H9 (cell line): ENCODE measurements around the gene DDIAS. TPM values are rescaled to one million over a fixed set of nuclear protein-coding genes. Genes with fewer than 3 reads are reported as not detected.
A peak's percentile ranks its signal among the peaks of the same experiment; 100 is the strongest.

ENCODE experiments used
- DNase-seq: peaks from one replicate; pipeline ENCODE4 v3.0.0-alpha.2; 2017
- H2AFZ ChIP-seq: one replicate; pipeline ENCODE4 v1.6.1; 2013; ENCODE audit warnings: mild to moderate bottlenecking, low read length, control low read depth, moderate library complexity
- H2AK5ac ChIP-seq: 2 replicates; pipeline ENCODE4 v1.6.1; 2013; ENCODE audit warnings: low read length, control low read depth, mixed read lengths; ENCODE audit not compliant: insufficient read length
- H2BK120ac ChIP-seq: one replicate; pipeline ENCODE4 v1.6.1; 2013; ENCODE audit warnings: low read depth, mild to moderate bottlenecking, low read length, control low read depth, inconsistent platforms; ENCODE audit not compliant: poor library complexity, severe bottlenecking
- H2BK12ac ChIP-seq: 2 replicates; pipeline ENCODE4 v1.6.1; 2013; ENCODE audit warnings: low read length, control low read depth, mixed read lengths, low read depth; ENCODE audit not compliant: insufficient read length
- H2BK15ac ChIP-seq: 2 replicates; pipeline ENCODE4 v1.6.1; 2013; ENCODE audit warnings: low read depth, low read length, control low read depth
- H2BK20ac ChIP-seq: one replicate; pipeline ENCODE4 v1.6.1; 2013; ENCODE audit warnings: low read depth, mild to moderate bottlenecking, low read length, control low read depth, inconsistent platforms; ENCODE audit not compliant: poor library complexity, severe bottlenecking
- H2BK5ac ChIP-seq: 2 replicates; pipeline ENCODE4 v1.6.1; 2013; ENCODE audit warnings: low read length, control low read depth, mixed read lengths; ENCODE audit not compliant: insufficient read length
- H3K14ac ChIP-seq: 2 replicates; pipeline ENCODE4 v1.6.1; 2013; ENCODE audit warnings: low read length, control low read depth; ENCODE audit not compliant: insufficient read depth
- H3K18ac ChIP-seq: 2 replicates; pipeline ENCODE4 v1.6.1; 2013; ENCODE audit warnings: low read depth, mild to moderate bottlenecking, mixed read lengths, low read length, control low read depth; ENCODE audit not compliant: insufficient read length
- H3K23ac ChIP-seq: 2 replicates; pipeline ENCODE4 v1.6.1; 2013; ENCODE audit warnings: low read length, control low read depth, mixed read lengths, low read depth; ENCODE audit not compliant: insufficient read length
- H3K23me2 ChIP-seq: 2 replicates; pipeline ENCODE4 v1.6.1; 2013; ENCODE audit warnings: low read depth, mild to moderate bottlenecking, mixed read lengths, low read length, control low read depth; ENCODE audit not compliant: insufficient read length, poor library complexity, severe bottlenecking
- H3K27ac ChIP-seq: 2 replicates; pipeline ENCODE4 v1.5.1; 2013; ENCODE audit warnings: low read length, control low read depth, mixed read lengths, low read depth; ENCODE audit not compliant: insufficient read length
- H3K27me3 ChIP-seq: 2 replicates; pipeline ENCODE4 v1.6.1; 2013; ENCODE audit warnings: low read length, control low read depth, inconsistent platforms; ENCODE audit not compliant: insufficient read depth
- H3K4ac ChIP-seq: 2 replicates; pipeline ENCODE4 v1.6.1; 2013; ENCODE audit warnings: low read depth, mild to moderate bottlenecking, control low read depth, inconsistent platforms, low read length, moderate library complexity
- H3K4me1 ChIP-seq: 2 replicates; pipeline ENCODE4 v1.6.1; 2013; ENCODE audit warnings: low read length, control low read depth, inconsistent platforms; ENCODE audit not compliant: insufficient read depth
- H3K4me2 ChIP-seq: 2 replicates; pipeline ENCODE4 v1.6.1; 2013; ENCODE audit warnings: low read length, control low read depth, mixed read lengths; ENCODE audit not compliant: insufficient read length, insufficient read depth
- H3K56ac ChIP-seq: 2 replicates; pipeline ENCODE4 v1.6.1; 2013; ENCODE audit warnings: low read depth, mild to moderate bottlenecking, mixed read lengths, low read length, control low read depth; ENCODE audit not compliant: insufficient read length
- H3K79me1 ChIP-seq: 2 replicates; pipeline ENCODE4 v1.6.1; 2013; ENCODE audit warnings: low read depth, mild to moderate bottlenecking, moderate library complexity, low read length, control low read depth, inconsistent platforms; ENCODE audit not compliant: insufficient read depth, poor library complexity, severe bottlenecking
- H3K79me2 ChIP-seq: 2 replicates; pipeline ENCODE4 v1.6.1; 2013; ENCODE audit warnings: low read length, control low read depth, inconsistent platforms; ENCODE audit not compliant: insufficient read depth
- H3K9ac ChIP-seq: 2 replicates; pipeline ENCODE4 v1.6.1; 2013; ENCODE audit warnings: low read length, control low read depth, mixed read lengths; ENCODE audit not compliant: insufficient read length; ENCODE audit errors: extremely low read depth
- H3K9me3 ChIP-seq: one replicate; pipeline ENCODE4 v1.6.1; 2013; ENCODE audit warnings: low read depth, low read length, inconsistent platforms; ENCODE audit not compliant: control insufficient read depth
- H3T11ph ChIP-seq: one replicate; pipeline ENCODE4 v1.6.1; 2013; ENCODE audit warnings: mild to moderate bottlenecking, low read length, control low read depth, inconsistent platforms
- H4K20me1 ChIP-seq: one replicate; pipeline ENCODE4 v1.6.1; 2013; ENCODE audit not compliant: control insufficient read depth, insufficient read length, insufficient read depth
- H4K5ac ChIP-seq: 2 replicates; pipeline ENCODE4 v1.6.1; 2013; ENCODE audit warnings: low read depth, mild to moderate bottlenecking, mixed read lengths, low read length, control low read depth; ENCODE audit not compliant: insufficient read length
- H4K8ac ChIP-seq: replicated peaks from 2 replicates; pipeline ENCODE4 v1.6.1; 2013; ENCODE audit warnings: low read length, control low read depth, mixed read lengths, low read depth; ENCODE audit not compliant: insufficient read length
- H4K91ac ChIP-seq: 2 replicates; pipeline ENCODE4 v1.6.1; 2013; ENCODE audit warnings: low read depth, mild to moderate bottlenecking, moderate library complexity, mixed read lengths, low read length, control low read depth; ENCODE audit not compliant: insufficient read length
- H3K27ac Mint-ChIP-seq, 3 experiments: 2 replicates in 2 of 3; 3 replicates in 1 of 3; pipeline ENCODE4 v1.8.0; 2020 to 2021; ENCODE audit warnings: mixed read lengths in 3 of 3, mild to moderate bottlenecking in 1 of 3, moderate library complexity in 1 of 3
- H3K27me3 Mint-ChIP-seq: 2 replicates; pipeline ENCODE4 v1.8.0; 2021; ENCODE audit warnings: low read depth, mild to moderate bottlenecking, moderate library complexity, mixed read lengths
- H3K36me3 Mint-ChIP-seq, 3 experiments: 2 replicates in 2 of 3; 3 replicates in 1 of 3; pipeline ENCODE4 v1.8.0; 2020 to 2021; ENCODE audit warnings: low read depth in 3 of 3, mixed read lengths in 3 of 3; ENCODE audit not compliant: insufficient read depth in 1 of 3
- H3K4me1 Mint-ChIP-seq, 2 experiments: 2 replicates each; pipeline ENCODE4 v1.8.0; 2020; ENCODE audit warnings: mixed read lengths in 2 of 2
- H3K4me3 Mint-ChIP-seq, 2 experiments: 2 replicates in 1 of 2; 3 replicates in 1 of 2; pipeline ENCODE4 v1.8.0; 2020 to 2021; ENCODE audit warnings: mild to moderate bottlenecking in 2 of 2, mixed read lengths in 2 of 2, moderate library complexity in 1 of 2
- H3K9me3 Mint-ChIP-seq, 2 experiments: 2 replicates in 1 of 2; 3 replicates in 1 of 2; pipeline ENCODE4 v1.8.0; 2020; ENCODE audit warnings: mild to moderate bottlenecking in 2 of 2, mixed read lengths in 2 of 2, moderate library complexity in 1 of 2
- total RNA-seq: library from RNA; stranded (reverse); gene quantifications from 2 replicates; pipeline ENCODE4 v1.2.1, GENCODE V29; 2021
- TF ChIP-seq, protein P1 (sequence below): fragments of 200-600 bp; sonication (generic); conservative IDR thresholded peaks from 3 replicates; pipeline ENCODE4 v1.8.0; 2021; ENCODE audit warnings: antibody characterized with exemption, mild to moderate bottlenecking

Gene DDIAS
- total RNA-seq, 1 experiment from 2014 or later = 18.6 TPM

DNA sequence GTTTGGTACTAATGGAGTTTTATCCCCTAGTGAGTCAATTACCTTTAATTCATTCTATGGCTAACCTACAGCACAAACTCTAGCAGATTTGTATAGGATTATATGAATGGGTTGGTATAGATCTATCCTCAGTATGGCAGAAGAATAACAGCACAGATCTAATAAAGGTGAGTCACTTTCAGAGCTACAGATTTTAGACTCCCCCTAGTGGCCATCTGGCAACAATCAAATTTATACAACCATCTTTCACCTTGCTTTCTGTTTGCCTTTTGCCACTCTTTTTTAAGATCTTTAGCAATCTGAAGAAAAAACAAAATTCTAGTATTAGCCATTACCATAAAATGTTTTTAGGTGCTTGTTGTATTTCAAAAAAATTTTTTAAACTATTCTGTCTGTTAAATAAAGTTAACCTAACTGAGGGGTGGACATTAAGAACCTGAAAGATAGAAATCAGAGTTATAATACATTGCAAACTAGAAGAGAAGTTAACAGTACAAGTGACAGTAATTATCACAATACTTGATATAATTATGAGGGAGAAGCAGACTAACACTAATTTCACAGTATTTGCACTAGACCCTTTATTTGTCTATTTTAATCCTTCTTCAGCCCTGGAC is 25.8 kb downstream of the DDIAS start:
- no peak overlapping the region for H4K91ac ChIP-seq
- H3K18ac ChIP-seq = no peak overlapping the region
- no peak overlapping the region for H4K8ac ChIP-seq
- H2BK5ac ChIP-seq = no peak overlapping the region
- no peaks in the 10 kb centered on the region for H4K20me1 ChIP-seq
- H2BK20ac ChIP-seq = no peak overlapping the region
- H3K23me2 ChIP-seq = no peaks in the 10 kb centered on the region
- H3K4me1 ChIP-seq = no peaks in the 10 kb centered on the region
- no peaks in the 10 kb centered on the region for H3K79me2 ChIP-seq
- H3K4me2 ChIP-seq = no peak overlapping the region
- no peak overlapping the region for H3K23ac ChIP-seq
- H3K9me3 ChIP-seq = no peaks in the 10 kb centered on the region
- H2BK12ac ChIP-seq = no peak overlapping the region
- H3T11ph ChIP-seq = no peak overlapping the region
- no peaks in the 10 kb centered on the region for H3K27me3 Mint-ChIP-seq
- no peak overlapping the region for H2AK5ac ChIP-seq
- no peak for DNase-seq
- H3K36me3 Mint-ChIP-seq = peaks cover 8 to 29% (median 27%) of the 10 kb centered on the region in 3 experiments; a peak in 5 of 7 replicates
- no peak overlapping the region for H3K4ac ChIP-seq
- H3K9me3 Mint-ChIP-seq = no peaks in the 10 kb centered on the region
- no peak overlapping the region for H3K14ac ChIP-seq
- H3K9ac ChIP-seq = no peak overlapping the region
- H3K79me1 ChIP-seq = no peaks in the 10 kb centered on the region
- no peak overlapping the region for H3K27ac ChIP-seq
- H2BK15ac ChIP-seq = no peak overlapping the region
- H4K5ac ChIP-seq = no peak overlapping the region
- no peak overlapping the region for H3K56ac ChIP-seq
- no peak overlapping the region for H2BK120ac ChIP-seq
- no peaks in the 10 kb centered on the region for H3K4me1 Mint-ChIP-seq
- no peak overlapping the region for H3K27ac Mint-ChIP-seq
- no peak overlapping the region for H3K4me3 Mint-ChIP-seq
- TF ChIP-seq, protein P1, sequence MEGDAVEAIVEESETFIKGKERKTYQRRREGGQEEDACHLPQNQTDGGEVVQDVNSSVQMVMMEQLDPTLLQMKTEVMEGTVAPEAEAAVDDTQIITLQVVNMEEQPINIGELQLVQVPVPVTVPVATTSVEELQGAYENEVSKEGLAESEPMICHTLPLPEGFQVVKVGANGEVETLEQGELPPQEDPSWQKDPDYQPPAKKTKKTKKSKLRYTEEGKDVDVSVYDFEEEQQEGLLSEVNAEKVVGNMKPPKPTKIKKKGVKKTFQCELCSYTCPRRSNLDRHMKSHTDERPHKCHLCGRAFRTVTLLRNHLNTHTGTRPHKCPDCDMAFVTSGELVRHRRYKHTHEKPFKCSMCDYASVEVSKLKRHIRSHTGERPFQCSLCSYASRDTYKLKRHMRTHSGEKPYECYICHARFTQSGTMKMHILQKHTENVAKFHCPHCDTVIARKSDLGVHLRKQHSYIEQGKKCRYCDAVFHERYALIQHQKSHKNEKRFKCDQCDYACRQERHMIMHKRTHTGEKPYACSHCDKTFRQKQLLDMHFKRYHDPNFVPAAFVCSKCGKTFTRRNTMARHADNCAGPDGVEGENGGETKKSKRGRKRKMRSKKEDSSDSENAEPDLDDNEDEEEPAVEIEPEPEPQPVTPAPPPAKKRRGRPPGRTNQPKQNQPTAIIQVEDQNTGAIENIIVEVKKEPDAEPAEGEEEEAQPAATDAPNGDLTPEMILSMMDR = peak; percentile 86
- no peaks in the 10 kb centered on the region for H3K27me3 ChIP-seq
- no peak overlapping the region for H2AFZ ChIP-seq
